NCI-H2107 treated with DMSO at 0.1 percent for 48 hours (cell line): ENCODE data around the gene TNRC6C.

ENCODE experiments used
- DNase-seq: peaks from one replicate; lab custom pipeline; 2025; ENCODE audit not compliant: unreplicated experiment; lab: John Stamatoyannopoulos, UW

Gene TNRC6C

DNA sequence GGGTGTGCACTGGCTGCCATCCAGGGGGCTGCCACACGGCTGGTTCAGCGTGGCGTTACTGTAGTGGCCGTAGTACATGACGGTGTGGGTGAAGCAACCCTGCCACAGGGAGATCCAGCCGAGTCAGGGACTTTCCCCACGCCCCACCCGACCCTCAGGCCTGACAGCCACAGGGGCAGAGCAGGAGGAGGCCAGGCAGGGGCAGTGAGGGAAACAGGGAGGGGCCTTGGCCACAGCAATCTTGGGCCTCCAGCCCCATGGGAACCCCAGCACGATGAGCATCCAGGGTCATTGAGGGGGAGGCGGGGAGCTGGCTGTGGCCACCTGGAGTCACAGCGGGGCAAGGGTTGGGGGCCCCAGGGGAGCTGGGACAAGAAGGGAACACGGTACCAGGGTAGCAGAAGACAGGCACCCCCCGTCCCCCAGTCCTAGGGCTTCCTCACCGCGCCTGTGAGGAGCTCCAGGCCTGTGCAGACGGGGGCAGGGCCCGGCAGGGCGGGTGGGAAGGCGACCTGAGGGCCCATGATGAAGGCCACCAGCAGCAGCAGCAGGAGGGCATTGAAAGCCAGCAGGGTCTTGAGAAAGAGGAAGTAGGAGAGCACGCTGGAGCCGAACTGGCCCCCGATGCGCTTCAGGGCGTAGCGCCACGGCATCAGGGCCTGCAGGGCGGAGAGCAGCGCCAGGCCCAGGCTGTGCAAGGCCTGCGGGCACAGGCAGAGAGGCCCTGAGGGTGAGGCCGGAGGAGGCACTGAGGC lies 165.8 kb downstream of the TNRC6C start:
- DNase-seq: no peak

DNA sequence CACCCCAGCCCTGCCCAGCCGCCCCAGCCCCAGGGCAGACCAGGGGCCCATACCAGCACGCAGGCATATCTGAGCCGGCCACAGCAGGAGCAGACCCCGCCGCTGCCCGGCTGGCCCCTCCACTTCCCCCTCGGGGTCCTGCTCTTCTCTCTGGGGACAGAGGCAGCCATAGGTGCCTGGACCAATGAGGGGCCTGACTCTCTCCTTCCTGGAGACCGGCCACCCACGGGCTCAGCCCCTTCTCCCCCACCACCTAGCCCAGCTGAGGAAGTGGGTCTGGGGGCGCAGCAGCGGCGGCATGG lies 166.3 kb downstream of the TNRC6C start:
- DNase-seq: no peak

DNA sequence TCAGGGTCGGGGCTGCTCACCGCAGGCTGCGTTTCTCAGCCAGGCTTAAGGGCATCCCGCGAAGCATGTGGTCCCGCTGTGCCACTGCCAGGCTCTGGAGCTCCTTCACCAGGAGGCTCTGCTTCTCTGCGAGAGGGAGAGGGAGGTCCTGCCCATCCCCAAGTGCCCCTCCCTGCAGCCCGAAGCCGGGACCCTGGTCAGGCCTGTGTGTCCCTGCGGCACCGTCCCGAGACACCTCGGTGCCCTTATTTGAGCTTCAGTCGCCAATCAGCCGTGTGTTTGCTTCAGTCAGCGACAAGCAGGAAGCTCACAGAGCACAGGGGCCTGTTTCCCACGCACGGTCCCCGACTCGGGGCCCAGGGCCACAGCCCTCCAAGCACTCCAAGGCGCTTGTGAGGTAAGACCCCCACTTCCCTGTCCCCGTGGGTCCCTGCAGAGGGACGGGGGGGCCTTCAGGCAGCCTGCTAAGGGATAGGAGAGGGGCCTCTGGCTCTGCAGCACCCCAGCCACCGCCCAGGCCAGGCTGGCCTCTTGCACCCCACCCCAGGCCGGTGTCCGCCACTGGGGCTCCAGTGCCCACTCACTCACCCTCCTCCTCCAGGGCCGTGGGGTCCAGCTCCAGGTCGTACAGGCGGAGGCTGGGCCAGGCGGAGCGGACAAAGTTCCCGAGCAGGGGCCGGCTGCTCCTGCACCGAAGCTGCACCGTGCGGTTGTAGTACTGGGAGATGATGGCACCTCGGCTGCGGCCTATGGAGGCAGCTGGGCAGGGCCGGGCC lies 166.8 kb downstream of the TNRC6C start:
- DNase-seq: no peak

DNA sequence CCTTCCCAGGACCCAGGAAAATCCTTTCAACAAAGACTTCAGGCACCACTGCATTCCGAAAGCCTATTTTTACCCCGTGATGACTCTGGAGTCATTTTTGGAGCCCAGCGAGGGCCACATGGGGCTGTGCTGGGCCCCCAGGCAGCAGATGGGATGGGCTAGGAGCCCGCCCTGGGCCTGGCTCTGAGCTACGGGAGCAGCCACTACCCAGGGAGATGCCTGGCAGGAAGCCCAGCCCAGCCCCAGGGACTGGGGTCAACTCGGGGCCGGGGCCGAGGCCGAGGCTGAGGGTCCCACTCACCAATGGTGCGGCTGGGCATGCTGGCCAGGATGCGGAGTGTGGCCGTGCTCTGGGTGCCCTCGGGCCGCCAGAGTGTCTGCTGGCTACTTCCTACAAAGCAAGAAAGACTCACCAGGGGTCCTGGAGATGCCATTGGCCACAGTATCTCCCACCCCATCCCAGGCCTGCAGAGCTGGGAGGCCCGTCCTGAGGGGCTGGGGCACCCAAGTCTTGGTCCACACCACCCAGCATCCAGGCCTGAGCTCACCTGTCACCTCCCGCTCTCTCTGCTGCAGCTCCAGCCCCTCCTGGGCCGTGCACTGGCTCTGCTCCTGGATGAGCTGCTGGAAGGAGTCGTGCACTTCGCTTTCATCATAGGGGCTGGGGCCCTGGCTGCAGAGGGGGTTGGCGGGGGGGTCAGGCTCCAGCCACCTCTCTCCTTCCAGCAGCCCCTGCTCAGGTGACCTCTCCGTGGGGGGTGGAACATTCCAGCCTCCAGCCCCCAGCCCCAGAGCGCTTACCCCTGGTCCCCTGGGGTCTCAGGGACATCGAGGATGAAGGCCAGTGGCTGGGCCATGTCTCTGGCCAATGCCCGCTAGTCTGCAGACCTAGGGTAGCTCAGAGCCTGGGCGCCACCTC lies 167.7 kb downstream of the TNRC6C start:
- DNase-seq: no peak

DNA sequence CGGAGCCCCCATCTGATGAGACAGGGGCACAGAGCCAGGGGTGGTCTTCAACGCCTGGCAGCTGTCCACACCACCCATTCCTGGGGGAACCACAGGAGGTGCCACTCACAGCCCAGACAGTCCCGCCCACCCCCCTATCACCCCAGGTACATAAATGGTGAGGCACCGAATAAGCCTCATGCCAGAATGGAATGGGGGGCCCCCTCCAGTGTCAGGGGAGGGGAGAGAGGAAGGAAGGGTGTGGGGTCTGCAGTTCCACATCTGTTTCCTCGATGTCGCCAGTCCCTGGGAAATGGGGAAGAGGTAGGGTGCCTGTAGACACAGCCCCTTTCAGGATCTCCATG lies 168.4 kb downstream of the TNRC6C start:
- no peak for DNase-seq

DNA sequence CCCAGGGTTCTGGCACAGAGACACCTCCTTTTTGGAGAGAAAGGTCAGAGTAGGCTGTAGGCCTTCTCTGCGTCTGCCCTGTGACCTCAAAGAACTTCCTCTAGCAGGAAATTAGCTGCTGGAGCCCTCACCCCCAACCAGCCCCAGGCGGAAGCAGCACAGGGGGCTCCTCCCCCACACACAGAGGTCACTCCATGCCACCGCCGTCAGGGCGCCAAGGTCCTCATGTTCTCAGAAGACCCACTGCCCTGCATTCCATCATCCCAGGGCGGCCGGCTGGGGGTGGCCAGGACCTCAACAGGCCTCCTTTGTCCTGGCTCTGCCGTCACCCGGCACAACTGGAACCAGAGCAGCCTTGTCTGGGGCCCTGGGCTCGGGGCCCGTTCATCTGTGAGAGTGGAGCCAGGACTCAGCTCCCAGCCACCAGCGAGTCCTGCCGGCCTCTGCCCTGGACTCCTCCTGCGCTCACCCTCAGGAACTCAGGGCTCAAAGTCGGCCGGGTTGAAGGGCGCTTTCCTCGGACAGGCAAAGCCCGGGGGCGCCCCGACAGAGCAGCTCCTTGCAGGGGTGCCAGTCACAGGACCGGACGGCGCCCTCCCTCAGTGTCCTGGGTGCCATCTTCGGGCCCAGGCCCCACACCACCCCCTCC lies 168.9 kb downstream of the TNRC6C start:
- DNase-seq: no peak

DNA sequence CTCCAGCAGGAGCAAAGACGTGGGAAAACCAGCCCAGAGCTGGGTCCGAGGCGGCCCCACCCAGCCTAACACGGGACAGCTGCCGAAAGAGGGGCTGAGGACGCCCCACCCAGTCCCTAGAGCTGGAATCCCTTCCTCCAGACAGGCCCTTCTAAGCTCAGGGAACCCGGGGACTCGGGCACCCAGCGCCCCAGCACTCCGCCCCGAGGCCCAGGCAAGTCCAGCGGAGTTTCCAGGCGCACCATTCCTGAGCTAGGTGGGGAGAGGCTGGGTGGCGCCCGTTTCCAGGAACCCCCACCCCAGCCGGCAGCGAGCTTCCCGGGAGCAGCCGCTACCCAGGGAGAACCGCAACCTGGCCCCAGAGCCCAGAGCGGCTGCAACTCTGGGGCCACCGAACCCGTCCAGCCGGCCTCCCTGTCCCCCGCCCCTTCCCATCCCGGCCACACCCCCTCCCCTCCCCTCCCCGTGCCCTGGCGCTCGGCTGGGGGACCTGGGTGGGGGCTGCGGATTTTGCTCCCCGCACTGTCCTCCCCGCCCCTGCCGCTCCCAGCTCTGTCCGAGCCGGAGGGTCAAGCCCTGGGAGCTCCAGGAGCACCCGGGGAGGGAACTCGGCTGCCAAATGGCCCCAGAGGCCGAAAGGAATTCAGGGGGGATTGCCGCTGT lies 169.5 kb downstream of the TNRC6C start:
- DNase-seq: no peak

DNA sequence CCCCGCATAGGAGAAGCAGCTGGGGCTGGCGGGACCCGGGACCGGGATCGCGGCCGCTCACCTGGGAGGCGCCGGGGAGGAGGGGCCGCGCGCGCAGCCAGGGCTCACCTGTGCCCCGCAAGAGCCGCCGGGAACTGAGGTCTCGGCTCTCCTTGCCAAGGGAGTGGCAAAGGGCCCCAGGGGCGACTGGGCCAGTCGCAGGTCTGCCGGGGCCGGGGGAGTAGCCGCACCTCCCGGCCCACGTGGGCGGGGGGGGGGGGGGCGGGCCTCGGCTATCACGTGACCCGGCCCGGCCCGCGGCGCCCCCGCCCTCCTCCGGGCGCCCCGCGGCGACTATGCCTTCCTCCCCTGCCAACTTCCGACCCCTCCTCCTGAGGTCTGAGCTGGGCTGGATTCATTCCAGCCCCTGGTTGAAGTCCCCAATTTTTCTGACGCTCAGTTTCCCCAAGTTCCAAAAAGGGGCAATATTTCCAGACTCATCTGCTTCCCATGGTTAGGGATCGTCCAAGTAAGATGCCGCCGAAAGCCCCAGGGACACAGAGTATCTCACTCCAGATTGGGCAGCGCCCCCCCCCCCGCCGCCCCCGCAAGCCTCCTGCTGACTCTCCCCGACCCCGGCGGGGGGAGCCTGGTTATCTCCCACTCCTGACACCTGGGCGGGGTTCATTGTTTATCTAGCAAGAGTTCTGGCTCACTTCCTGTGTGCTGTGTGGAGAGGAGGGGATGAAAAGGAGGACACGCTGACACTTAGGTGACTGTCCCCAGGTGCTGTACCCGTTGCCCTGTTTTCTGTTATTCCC lies 170.2 kb downstream of the TNRC6C start, which contains the start of gene TMC6:
TMC6 (minus strand) TSS at position 205 of the 800 bp plus-strand sequence. CDS start 1,923 bp downstream, outside the sequence.
- no peak for DNase-seq

DNA sequence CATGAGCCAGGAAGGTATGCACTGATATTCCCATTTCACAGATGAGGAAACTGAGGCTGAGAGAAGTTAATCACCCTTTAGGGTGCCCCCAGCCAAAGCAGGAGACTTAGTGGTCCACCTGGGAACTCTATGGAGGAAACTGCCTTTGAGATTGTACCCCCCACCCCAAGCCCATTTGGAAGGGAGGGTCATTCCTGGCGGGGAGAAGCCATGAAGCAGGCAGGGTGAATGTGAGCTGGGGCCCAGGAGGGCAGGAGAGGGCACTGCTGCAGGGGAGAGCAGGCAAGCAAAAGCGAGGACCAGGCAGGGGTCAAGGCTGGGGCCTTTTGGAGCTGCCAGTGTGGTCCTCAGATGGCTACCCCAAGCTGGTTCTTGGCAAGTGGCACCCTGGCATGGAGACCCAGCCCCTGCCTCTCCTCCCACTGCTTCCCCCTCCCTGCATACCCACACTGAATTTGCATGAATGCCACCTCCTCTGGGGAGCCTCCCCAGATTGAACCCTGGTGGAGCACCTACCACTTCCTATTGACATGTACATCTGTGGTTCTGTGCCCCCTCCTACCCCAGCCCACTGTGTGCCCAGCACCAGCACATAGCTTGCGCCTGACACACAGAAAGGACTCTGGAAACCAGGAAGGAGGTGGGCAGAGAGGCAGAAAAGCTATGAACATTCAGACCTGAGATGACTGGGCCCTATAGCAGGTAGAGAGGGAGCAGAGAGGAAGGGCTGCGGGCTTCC lies 171.0 kb downstream of the TNRC6C start:
- DNase-seq: no peak

DNA sequence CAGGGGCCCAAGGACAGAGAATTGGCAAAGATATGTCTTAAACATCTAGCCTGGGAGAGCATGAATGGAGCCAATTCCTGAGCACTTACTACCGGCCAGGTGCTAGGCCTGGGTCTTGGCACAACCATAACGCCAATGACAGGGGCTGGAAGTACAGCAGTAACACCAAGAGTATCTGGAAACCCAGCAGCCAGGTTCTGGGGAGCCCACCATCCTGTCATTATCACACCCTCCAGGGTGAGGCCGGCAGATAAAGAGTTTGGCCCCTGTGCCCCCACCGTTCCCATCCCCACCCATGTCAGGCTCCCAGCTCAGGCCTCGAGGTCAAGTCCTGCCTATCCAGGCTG lies 171.6 kb downstream of the TNRC6C start:
- no peak for DNase-seq

DNA sequence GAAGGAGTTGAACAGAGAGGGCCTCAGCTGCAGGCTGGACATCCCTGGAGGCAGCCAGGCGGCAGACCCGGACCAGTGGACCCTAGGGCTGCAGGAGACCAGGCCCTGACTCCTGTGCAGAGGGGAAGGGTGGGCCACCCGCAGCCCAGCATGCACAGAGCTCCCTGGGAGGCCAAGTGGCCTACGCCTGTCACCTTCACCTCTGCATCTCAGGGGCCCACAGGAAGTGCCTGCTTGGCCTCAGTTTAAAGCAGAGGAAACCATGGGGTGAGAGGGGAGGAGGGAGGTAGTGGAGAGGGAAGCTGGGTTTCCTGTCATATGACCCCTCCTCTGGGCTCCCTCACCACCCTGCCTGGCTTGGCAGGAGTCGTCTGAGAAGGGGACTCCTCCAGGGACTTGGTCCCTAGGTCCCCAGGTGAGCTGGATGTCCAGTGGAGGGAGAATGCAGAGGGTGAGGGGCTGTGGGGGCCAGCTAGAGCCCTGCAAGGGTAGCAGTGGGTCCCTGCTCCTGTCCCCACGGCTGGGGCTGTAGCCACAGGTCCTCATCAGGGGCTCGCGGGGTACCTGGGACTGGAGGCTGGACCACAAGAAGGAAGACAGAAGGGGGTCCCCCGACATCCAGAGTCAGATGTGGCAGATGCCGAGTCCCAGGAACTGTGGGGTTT lies 172.1 kb downstream of the TNRC6C start, which contains the start of gene TMC8:
TMC8 (plus strand) TSS at position 335 of the 665 bp plus-strand sequence. CDS start 818 bp downstream, outside the sequence.
- DNase-seq: no peak

DNA sequence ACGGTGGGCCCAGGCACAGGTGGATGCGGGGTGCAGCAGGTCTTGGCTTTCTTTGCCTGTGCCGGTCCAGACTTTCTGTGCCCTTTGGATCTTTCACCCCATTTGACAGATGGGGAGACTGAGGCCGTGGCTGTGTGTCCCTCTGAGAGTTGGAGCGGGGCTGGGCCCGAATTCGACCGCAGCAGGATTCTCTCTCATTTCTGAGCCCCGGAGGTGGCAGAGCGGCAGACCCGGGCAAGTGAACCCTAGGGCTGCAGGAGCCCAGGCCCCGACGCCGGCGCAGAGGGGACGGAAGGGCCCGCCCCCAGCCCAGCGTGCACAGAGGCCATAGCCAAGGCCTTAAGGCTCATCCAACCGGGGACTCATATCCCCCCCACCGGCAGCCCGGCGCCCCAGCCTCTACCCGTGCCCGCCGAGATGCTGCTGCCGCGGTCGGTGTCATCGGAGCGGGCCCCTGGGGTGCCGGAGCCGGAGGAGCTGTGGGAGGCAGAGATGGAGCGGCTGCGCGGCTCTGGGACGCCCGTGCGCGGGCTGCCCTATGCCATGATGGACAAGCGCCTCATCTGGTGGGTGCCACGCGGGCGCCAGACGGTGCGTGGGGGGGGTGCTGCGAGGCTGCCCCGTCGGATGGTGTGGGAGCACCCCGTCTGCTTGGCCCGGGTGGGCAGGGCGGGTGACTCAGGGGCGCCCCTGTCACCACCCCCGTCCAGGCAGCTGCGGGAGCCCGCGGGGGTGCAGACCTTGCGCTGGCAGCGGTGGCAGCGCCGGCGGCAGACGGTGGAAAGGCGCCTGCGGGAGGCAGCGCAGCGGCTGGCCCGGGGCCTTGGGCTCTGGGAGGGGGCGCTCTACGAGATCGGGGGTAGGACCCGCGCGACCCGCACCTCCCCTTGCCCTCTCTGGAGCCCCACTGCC lies 172.9 kb downstream of the TNRC6C start:
- no peak for DNase-seq

DNA sequence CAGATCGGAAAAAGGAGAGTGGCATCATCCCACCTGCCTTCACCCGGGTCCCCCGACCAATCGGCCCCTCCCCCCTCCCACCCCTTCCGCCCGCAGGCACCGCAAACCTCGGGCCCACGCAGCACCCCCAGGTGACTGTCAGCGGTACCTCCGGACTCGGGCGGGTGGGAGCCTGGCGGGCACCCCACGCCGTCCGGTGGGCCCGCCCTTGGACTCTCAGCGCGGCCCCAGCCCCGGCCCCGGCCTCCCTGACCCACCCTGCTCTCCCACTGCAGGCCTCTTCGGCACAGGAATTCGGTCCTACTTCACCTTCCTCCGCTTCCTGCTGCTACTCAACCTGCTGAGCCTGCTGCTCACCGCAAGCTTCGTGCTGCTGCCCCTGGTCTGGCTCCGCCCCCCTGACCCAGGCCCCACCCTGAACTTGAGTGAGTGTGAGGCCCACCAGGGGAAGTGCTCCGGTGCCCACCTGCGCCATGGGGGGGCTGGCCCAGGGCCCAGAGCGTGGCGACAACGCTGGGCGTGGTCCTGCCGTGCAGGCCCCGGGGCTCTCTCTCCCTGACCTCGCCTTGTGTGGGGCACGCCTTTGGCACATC lies 173.7 kb downstream of the TNRC6C start:
- DNase-seq: no peak

DNA sequence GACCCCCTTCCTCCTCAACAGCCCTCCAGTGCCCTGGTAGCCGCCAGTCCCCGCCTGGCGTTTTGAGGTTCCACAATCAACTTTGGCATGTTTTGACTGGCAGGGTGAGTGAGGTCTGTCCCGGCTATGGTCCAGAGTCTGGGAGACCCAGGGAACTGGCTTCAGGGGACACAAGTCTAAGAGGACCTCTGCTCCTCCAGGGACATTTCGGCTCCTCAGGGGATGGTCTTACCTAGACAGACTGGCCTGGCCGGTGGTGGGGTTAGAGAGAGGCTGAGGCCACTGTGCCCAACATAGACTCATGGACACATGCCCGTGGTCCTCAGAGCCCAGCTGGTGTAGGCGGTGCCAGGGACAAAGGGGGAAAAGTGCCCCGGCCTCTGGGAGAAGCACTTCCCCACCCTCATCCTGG lies 174.3 kb downstream of the TNRC6C start:
- no peak for DNase-seq

DNA sequence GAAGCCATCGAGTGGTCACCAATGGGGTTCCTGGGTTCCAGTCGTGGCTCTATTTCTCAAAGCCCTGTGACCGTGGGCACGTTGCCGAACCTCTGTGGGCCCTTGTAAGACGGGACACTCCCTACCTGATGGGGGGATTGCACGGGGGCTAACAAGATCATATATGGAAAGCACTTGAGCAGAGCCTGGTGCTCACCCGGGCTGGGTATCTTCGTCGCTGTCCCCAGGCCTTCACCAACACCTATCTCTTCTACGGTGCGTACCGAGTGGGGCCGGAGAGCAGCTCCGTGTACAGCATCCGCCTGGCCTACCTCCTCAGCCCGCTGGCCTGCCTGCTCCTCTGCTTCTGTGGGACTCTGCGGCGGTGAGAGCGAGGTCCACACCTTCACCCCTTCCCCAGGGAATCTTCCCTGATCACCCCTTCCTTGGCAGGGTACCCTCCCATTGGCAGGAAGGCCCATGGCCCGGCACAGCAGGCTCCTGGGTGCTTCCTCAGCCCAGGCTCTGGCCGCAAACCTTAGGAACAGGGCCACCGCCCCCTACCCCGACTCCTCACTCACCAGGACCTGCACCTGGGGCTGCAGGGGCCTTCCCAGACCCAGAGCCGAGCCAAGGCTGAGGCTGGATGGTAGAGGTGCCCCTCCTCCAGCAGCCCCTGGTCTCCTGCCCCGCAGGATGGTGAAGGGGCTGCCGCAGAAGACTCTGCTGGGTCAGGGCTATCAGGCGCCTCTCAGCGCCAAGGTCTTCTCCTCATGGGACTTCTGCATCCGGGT lies 174.9 kb downstream of the TNRC6C start:
- DNase-seq: no peak
